Measurements from ENCODE around the gene UNKL.

UNKL gene

GRCh38 chr16:1320658-1321240 lies 93.8 kb downstream of the UNKL start:
- no peak for DNase-seq (ENCODE audit: low read depth in 1 of 2, low spot score in 1 of 2)
- in situ Hi-C loops (cut with HindIII; ENCODE audit: low pct_unique_long_range_greater_than_20kb, low sequenced_read_pairs), result no loop called here
- no peak for TF ChIP-seq JUND (IDR thresholded peaks at IDR 0.05; ENCODE audit: low read depth)

DNA sequence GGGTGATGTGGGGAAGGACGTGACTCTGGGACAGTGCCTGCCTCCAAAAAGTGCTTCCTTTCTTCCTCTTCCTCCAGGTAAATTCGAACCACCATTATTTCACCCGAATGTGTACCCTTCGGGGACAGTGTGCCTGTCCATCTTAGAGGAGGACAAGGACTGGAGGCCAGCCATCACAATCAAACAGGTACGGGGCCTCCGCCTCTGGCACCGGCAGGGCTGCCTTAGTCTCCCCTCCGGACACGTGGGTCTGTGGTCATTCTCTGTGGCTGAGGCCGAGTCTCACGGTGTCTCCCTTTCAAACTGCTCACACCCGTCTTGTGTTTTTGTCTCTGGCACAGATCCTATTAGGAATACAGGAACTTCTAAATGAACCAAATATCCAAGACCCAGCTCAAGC lies 94.4 kb downstream of the UNKL start:
- in situ Hi-C loops (cut with HindIII; ENCODE audit: low pct_unique_long_range_greater_than_20kb, low sequenced_read_pairs), result no loop called here
- DNase-seq (ENCODE audit: low read depth in 1 of 2, low spot score in 1 of 2), result no peak
- no peak for TF ChIP-seq JUND (IDR thresholded peaks at IDR 0.05; ENCODE audit: low read depth)

DNA sequence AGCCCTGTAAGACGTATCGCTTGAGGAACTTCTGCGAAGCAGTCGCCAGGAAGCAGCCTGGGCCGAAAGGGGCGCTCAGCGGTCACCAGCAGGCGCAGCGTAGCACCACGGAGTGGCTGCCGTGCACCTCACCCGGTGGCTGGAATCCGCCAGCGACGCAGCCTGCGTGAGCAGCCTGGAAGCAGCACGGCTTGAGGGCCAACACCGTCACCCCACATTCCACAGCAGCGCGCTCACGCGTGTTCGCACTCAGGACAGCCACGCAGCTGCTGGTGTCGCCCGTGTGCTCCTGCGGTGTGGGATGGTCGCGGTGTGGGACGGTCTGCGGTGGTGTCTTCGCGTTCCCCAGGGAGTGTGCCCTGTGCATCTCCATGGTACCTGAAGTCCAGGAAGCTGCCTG lies 95.5 kb downstream of the UNKL start:
- no peak for TF ChIP-seq JUND (IDR thresholded peaks at IDR 0.05; ENCODE audit: low read depth)
- in situ Hi-C loops (cut with HindIII; ENCODE audit: low pct_unique_long_range_greater_than_20kb, low sequenced_read_pairs), result no loop called here
- DNase-seq (ENCODE audit: low read depth in 1 of 2, low spot score in 1 of 2), result no peak

DNA sequence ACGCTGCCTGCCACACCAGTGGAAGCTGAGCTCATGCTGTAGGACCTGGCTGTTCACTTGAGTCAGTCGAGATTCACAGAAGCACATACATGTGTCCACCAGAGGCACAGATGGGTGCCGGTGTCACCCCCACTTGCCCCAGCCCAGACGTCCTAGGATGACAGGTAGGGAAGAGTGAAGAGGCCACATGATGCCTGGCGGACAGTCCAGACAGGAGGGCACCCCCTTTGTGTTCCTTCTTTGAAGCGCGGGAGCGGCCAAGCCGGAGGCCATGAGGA lies 96.3 kb downstream of the UNKL start:
- TF ChIP-seq JUND (IDR thresholded peaks at IDR 0.05; ENCODE audit: low read depth), result no peak
- in situ Hi-C loops (cut with HindIII; ENCODE audit: low pct_unique_long_range_greater_than_20kb, low sequenced_read_pairs), result no loop called here
- DNase-seq (ENCODE audit: low read depth in 1 of 2, low spot score in 1 of 2), result no peak

GRCh38 chr16:1317479-1318267 lies 96.8 kb downstream of the UNKL start:
- DNase-seq (ENCODE audit: low read depth in 1 of 2, low spot score in 1 of 2), result no peak
- in situ Hi-C loops (cut with HindIII; ENCODE audit: low pct_unique_long_range_greater_than_20kb, low sequenced_read_pairs), result no loop called here
- TF ChIP-seq JUND (IDR thresholded peaks at IDR 0.05; ENCODE audit: low read depth), result no peak

DNA sequence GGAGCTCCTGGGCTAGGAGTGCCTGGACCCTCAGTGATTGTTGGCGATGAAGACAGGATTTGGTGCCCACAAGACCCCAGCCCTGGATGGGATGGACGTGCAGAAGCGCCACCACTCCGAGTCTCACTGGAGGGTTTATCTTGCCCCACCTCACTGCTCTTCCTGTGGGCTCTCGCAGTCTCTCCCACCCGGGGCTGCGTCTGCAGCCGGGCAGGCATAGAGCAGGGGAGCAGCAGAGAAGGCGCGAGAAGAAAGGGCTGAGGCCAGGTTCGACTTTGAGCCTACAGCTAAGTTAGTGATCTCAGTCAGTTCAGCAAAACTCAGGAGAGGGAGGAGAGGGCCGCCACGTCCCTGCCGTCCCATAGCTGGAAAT lies 98.5 kb downstream of the UNKL start:
- no peak for DNase-seq (ENCODE audit: low read depth in 1 of 2, low spot score in 1 of 2)
- no peak for TF ChIP-seq JUND (IDR thresholded peaks at IDR 0.05; ENCODE audit: low read depth)
- in situ Hi-C loops (cut with HindIII; ENCODE audit: low pct_unique_long_range_greater_than_20kb, low sequenced_read_pairs), result no loop called here

DNA sequence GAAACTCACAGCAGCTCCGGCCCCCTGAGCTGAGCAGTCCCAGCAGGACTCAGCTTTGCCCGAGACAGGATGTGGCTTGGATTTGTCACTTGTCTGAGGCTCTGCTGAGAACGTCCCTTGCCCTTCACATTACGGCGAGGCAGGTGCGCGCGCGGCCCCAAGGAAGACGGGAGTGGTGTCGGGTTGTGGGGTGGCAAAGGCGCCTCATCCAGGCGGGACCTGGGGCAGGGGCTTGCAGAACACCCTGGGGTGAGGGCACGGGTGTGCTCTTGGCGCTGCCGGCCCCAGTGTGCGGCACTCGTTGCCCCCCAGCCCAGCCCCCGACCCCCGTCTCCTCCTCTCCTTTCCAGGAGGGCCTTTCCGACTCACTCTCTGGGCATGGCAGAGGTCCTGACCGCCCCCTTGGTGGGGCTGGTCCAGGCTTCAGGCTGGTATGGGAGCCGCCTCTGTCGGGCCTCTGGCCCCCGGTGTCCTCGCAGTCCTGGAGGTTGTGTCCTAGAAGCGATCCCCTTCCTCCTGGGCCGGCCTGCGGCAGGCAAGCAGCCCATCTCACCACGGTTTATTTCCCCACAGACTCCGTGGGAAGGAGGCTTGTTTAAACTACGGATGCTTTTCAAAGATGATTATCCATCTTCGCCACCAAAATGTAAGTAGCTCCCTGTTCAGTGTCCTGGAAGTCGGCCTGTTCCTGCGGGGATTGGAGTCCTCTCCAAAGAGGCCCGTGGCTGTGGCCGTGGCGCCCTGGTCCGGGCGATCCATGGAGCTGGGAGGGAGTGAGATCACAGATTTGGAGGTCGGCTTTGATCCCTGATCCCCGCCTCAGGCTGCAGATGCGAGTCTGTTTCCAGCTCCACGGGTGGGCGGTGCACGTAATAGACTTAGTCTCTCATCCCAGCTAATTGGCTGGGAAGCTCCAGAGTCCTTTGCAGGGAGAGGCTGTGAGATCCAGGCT lies 99.1 kb downstream of the UNKL start:
- no peak for TF ChIP-seq JUND (IDR thresholded peaks at IDR 0.05; ENCODE audit: low read depth)
- in situ Hi-C loops (cut with HindIII; ENCODE audit: low pct_unique_long_range_greater_than_20kb, low sequenced_read_pairs), result no loop called here
- no peak for DNase-seq (ENCODE audit: low read depth in 1 of 2, low spot score in 1 of 2)

DNA sequence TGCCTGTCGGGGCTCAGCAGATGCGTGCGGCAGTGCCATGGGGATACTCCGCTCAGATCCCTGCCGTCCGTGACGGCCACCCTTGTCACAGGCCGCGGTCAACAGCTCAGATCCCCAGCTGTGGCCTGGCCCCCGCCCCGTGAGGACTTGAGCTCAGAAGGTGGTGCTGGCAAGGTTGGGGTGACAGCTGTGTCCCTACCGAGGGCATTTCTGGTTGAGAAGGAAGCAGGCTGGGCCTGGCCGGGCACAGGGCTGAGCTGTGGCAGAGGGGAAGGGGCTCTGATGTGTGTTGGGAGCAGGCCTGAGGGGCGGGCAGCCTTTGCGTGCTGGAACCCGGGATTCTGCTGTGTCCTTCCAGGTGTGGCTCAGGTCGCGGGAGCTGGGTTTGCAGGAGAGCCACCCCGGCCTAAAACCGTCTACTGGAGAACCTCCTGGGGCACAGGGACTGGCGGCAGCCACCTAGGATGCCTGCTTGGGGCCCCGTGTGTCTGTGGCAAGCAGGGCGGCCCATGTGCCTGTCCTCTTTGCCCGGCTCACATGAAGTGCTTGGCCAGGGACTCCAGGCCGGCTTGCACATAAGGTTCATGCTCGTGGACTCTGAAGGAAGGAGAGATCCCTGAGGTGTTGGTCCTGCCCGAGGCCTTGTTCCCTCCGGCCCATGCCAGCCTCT lies 100.0 kb downstream of the UNKL start:
- no peak for TF ChIP-seq JUND (IDR thresholded peaks at IDR 0.05; ENCODE audit: low read depth)
- DNase-seq (ENCODE audit: low read depth in 1 of 2, low spot score in 1 of 2), result no peak
- in situ Hi-C loops (cut with HindIII; ENCODE audit: low pct_unique_long_range_greater_than_20kb, low sequenced_read_pairs), result no loop called here

DNA sequence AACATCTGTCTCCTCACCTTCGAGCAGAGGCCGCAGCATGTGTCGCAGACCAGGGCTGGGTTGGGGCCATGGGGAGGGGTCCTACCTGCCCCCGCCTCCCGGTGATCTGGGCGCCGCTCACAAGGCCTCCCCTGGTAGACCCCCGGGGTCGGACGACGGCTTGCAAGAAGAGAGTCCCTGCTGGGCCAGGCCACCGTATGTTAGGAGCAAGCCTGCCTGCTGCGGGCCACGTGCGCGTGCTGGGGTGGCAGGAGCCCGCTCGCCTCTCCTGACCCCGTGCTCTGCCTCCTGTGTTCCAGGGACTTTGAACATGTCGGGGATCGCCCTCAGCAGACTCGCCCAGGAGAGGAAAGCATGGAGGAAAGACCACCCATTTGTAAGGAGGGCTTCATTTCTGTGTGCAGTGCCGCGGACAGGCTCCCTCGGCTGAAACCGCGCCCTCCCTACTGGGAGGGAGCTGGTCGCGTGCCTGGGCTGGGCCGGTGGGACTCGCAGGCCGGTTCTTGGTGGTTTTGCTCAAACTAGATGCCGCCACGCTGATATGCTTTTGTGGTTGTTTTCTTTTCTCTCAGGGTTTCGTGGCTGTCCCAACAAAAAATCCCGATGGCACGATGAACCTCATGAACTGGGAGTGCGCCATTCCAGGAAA lies 100.7 kb downstream of the UNKL start:
- DNase-seq (ENCODE audit: low read depth in 1 of 2, low spot score in 1 of 2), result no peak
- TF ChIP-seq JUND (IDR thresholded peaks at IDR 0.05; ENCODE audit: low read depth), result no peak
- in situ Hi-C loops (cut with HindIII; ENCODE audit: low pct_unique_long_range_greater_than_20kb, low sequenced_read_pairs), result no loop called here
